DMS114 treated with DMSO at 0.1 percent for 48 hours (cell line): ENCODE measurements around the gene AFF1.
A peak's percentile ranks its signal among the peaks of the same experiment; 100 is the strongest.
"Not testable (repeated sequence)": the region's sequence is repeated elsewhere in the genome, so short reads cannot be mapped to it uniquely, and the experiment has no call there.

Experiments
- DNase-seq: peaks from one replicate; lab custom pipeline; 2025; ENCODE audit not compliant: unreplicated experiment; lab: John Stamatoyannopoulos, UW

Gene AFF1

DNA sequence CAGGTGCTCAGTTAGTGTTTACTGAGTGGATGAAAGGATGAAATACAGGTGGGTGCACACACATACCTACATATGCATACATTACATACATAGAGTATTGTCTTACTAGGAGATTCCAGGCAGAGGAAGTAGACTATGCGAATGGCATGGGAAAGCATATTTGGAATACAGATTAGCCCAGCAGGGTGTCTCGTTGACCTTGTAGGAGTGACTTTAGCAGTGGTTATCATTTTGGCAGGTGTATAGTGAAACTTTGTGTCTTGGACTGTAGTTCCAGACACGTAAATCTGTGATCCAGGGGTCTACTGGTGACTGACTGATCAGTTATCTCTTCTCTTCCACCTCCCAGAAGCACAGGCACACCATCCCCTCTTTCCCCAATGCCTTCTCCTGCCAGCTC lies 199.3 kb downstream of the AFF1 start:
- DNase-seq, result no peak

DNA sequence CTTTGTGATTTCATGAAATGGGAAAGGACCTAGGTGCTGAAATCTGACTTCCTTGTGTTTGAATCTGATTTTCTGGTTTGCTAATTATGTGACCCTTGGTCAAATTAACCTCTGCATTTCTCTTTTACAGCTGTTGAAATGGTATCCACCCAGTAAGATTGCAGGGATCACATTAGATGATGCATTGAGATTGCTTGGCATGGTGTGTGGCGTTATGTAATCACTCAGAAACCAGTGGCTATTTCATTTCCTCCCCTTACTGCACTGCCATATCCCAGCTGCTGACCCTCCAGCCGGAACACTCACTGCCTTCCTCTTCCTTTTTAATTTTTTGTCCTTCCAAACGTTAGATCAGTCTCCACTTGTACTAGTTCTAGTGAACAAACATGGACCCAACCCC lies 206.6 kb downstream of the AFF1 start:
- no peak for DNase-seq

DNA sequence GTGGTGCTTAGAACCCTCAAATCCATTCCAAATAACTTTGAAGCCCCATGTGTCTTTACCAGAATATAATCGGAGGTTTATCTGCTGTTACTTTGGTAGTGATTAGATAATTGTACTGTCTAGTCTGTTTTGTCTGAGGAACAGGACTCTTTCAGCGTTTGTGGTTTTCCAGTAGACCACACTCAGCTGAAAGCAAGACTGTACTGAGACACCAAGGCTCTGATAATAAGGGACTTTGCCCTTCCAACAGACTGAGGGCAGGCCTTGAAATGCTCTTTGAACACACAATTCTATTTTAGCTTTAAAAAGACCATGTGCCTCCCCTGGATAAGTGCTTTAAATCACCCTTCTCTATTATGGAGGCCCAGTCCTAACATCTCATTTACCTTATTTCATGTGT lies 209.5 kb downstream of the AFF1 start:
- DNase-seq, result no peak

DNA sequence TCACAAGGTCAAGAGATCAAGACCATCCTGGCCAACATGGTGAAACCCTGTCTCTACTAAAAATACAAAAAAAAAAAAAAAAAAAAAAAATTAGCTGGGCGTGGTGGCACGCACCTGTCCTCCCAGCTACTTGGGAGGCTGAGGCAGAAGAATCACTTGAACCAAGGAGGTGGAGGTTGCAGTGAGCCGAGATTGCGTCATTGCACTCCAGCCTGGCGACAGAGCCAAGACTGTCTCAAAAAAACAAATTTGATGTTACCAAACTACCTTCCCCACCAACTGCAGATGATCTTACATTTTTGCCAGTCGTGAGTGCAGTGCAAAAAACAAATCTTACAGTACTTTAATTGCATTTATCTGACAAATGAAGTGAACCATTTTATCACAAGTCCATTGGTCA lies 211.1 kb downstream of the AFF1 start:
- not testable (repeated sequence) for DNase-seq

DNA sequence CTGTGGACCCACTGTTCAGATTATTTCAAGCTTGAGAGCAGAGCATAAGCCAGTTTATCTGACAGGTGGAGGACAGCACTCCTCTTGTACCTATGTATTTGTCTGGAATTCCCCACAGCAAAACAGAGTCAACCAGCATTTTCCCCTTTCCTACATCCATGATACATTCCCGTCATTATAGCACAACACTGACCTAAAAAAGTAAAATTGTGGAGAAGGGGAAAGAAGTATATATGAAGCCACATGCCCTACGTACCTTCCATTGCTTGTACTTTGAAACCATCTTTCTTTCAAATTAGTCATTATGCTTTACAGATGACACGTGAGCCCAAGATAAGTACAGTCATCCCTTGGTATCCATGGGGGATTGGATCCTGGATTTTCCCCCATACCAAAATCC lies 212.3 kb downstream of the AFF1 start:
- no peak for DNase-seq

DNA sequence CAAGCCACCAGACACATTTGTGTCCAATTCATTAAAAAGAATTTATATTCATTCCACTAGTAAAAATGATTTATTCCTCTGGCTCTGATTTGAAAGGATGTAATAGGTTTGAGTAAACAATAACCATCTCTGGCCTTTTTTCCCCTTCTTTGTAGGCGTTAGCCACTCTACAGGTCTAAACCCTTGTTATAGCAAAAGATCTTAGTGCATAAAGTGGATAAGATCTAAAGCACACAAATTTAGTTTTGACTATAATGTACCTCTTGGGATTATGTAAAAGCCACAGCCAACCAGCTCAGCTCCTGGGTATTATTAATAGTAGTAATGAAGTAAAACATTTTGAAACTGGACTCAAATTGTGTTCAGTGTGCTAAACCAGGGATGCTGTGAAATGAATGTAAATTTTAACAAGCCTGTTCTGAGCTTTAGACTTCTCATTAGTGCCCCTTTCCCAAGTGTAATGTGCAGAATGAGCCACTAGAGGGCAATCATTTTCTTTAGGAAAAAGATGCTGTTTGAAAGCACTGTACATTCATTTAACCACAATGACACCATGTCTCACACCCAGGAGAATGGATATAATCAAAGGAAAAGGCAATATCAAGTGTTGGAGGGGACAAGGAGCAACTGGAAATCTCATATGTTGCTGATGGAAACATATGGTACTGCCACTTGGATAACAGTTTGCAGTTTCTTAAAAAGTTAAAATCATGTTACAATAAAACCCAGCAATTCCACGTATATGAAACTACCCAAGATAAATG lies 215.9 kb downstream of the AFF1 start:
- DNase-seq, result peak; percentile 49

DNA sequence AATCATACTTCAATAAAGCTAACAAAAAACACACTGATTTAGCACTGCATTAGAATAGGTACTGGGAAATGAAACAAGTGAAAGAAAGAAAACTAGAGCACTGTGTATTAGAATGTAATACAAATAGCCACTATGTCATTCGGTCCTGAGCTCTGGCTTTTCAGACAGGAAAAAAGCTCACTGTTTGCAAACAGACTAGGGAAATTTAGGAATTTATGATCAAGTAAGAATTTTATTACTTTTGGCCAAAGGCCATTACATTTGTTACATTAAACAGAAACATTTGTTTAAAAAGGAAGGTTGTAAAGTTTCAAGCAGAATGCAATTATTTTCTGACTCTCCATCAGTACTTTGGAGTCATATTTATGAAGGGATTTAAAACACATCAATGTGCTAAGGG lies 216.9 kb downstream of the AFF1 start:
- DNase-seq, result no peak

DNA sequence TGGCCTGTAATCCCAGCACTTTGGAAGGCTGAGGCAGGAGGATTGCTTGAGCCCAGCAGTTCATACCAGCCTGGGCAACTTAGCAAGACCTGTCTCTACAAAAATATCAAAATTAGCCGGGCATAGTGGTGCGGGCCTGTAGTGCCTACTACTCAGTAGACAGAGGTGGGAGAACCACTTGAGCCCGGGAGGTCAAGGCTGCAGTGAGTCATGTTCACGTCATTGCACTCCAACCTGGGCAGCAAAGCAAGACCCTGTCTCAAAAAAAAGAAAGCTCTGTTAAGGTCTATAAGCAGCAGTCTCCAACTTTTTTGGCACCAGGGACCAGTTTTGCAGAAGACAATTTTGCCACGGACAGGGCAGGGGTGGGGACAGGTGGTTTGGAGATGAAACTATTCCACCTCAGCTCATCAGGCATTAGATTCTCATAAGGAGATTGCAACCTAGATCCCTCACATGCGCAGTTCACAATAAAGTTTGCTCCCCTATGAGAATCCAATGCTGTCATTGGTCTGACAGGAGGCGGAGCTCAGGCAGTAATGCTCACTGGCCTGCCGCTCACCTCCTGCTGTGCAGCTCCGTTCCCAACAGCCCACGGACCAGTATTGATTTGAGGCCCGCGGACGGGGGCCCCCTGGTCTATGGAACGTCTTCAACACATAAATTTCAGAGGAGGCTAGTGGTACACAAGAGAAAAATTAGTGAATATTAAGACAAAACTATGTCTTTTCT lies 217.7 kb downstream of the AFF1 start:
- no peak for DNase-seq

DNA sequence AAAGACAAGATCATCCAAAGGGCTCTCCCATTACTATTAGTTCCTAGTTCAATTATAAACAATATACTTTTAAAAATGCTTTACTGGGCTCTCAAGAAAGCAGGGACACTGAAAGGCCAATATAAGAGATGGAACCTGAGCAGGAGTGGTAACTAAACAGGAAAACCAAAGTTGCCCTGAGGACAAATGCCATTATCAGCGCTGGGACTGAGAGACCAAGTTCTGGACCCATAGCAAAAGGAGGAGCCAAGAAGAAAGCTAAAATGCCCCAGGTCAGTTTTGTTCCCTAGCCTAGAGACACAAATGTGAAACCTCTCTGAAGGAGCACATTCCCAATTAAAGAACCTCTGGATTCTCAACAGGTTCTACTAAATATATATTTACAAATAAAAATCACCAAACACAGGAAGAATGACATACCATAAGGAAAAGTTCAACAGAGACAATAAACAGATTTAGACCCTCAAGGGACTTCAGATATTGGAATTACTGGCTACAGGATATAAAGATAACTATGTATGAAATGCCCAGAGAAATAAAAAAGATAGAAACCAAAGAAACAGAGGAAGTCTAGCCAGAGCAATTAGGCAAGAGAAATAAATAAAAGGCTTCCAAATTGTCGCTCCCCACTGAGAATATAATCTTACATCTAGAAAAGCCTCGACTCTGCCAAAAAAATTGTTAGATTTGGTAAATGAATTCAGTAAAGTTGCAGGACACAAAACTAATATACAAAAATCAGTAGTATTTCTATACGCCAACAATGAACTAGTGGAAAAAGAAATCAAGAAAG lies 218.5 kb downstream of the AFF1 start:
- DNase-seq, result no peak

DNA sequence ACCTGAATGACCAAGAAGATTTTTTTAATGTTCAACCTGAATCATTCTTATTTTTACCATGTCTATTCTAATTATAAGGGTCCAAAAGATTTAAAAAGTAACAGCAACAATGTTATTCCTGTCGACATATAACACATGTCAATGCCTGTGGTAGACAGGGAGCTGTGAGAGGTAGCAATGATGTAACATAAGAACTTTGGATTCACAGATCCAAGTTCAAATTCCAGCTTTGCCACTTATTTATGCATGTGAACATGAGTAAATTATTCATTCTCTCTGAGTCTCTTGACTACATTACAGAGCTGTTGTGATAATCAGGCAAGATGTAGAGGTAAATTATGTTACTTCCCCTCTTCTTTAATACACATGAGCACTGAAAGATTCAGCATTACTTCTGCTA lies 231.1 kb downstream of the AFF1 start:
- no peak for DNase-seq

DNA sequence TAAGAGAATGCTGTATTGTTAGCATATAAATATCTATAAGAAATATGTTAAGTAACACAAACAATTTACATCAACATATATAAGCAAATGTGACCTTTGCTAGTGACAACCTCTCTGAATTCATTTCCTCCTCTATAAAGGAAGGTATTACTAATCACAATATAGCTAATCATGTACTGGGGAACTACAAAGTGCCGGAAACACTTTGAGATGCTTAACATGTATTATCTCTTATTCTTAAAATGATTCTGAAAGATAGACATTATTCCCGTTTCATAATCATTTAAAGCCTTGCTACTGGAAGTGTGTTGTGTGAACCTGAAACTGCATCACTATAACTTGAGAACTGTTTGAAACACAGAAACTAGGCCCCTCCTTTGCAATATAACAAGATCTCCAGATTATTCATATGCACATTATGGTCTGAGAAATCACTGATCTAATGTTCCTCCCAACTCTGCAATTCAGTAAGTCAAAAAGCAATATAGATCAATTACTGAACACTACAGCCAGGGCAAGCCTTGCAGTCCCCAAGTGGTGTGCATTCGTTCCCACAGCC lies 231.6 kb downstream of the AFF1 start:
- no peak for DNase-seq

DNA sequence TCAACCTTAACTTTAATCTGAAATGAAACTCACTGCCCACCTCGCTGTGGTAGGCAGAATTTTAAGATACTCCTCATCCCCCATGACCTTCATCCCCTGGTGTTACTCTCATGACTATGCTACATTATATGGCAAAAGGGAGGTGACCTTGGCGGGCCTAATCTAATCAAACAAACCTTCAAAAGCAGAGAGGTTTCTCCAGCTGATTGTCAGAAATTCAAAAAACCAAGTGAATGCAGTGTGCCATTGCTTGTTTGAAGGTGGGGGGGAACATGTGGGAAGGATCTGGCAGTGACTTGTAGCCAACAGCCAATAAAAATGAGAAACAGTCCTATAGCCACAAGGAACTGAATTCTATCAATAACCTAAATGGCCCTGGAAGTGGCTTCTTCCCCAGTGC lies 237.1 kb downstream of the AFF1 start:
- no peak for DNase-seq

DNA sequence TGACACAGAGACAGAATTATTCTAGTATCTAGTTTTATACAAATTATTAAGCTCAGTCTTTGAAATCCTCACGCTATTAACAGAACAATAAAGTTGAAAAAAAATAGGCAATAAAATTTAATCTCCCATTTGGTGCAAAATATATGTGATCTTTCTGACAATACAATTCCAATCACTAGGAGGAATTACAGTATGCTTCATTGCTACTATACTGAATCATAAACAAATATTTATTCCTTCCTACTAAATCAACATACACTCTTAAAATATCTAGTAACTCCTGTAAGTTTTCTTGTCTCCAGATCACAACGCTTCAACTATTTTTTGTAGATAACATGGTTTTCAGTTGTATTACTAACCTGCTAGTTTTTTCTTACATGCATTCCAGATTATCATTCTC lies 239.9 kb downstream of the AFF1 start:
- DNase-seq, result no peak

DNA sequence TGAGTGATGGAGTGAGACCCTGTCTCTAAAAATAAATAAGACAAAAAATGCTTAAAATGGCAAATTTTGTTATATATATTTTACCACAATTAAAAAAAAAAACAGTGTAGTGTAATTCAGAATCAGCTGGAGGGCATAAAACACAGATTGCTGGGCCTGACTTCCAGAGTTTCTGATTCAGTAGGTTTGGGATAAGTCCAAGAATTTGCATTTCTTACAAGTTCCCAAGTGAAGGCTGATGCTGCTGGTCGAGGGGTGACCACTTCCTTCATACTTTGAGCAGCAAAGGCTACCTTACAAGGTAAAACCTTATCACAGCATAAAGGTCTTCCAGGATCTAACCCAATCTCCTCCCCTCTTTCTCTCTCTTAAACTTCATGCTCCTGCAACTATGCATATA lies 244.9 kb downstream of the AFF1 start:
- DNase-seq, result no peak

DNA sequence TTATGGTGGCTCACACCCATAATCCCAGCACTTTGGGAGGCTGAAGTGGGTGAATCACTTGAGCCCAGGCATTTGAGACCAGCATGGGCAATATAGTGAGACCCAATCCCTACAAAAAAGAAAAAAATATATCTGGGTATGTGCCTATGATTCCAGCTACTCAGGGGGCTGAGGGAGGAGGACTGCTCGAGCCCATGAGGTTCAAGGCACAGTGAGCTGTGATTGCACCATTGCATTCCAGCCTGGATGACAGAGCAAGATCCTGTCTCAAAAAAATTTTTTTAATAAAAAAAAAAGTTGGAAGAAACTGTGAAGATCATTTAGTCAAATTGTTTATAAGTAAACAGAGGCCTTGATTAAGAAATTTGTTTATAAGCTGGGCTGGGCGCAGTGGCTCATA lies 246.0 kb downstream of the AFF1 start:
- DNase-seq, result no peak

DNA sequence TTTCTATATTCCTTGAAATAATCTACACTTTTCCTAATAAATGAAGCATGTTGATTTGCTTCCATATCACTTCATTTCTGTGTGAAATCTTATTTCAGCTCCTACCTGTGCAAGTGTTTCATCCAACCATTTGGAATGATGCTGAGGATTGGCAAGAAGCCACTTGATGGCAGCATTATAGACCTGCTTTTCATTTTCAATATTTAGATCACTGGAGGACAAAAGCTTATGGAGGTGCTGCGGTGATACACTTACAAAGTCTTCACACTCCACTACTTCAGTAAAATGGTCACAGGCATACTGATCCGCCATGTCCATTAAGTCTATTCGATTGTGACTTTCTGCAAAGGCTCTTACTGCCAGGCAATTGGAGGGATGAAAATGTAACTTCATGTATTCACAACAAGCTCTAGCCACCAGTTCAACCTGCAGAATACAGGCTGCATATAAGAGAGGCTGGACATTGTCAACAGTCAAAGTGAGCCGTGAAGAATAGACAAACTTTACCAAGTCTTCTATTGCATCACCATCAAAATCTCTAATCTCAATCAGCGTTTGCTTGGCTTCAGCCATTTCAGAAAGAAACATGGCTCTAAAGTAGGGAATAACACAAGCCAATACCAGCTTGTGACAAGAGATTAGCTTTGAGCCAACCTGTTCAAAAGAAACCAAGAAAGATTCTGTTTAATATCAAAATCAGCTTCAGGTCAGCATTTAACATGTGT lies 250.5 kb downstream of the AFF1 start:
- DNase-seq, result no peak

DNA sequence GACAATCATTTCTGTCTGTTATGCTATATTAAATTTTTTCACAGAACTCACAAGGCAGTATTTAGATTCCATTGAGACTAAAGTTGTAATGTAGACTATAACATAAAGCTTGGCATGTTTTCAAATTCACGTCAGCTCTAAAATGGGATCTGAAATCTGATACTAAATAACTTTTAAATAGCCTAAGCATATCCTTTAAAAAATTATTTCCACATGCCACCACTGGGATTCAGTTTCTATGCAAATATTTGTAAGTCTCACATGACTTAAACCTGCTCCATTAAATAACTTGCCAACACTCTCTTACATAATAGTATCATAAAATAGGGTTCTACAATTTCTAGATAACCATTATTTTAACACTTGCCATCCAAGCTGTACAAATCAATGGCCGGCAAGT lies 253.2 kb downstream of the AFF1 start:
- no peak for DNase-seq

DNA sequence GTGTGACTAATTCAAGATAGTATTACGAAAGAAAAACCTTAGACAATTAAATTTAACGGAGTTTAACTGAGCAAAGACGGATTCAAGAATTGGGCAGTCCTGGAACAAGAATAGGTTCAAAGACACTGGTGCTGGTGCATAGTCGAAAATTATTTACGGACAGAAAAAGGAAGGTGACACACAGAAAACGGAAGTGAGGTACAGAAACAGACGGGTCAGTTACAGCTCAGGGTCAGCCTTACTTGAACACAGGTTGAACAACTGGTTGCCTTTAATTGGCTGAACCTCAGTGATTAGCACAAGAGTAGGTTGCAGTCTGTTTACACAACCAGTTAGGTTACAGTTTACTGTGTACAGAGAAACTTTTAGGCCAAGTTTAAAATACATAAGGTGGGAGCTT lies 254.1 kb downstream of the AFF1 start:
- DNase-seq, result no peak
